GM10266 (cell line): ENCODE data around the gene FAT1.

Experiments
- DNase-seq: peaks from one replicate; pipeline ENCODE4 v3.0.0; 2012; ENCODE audit errors: extremely low spot score
- CTCF ChIP-seq: IDR thresholded peaks from 2 replicates; pipeline ENCODE4 v1.5.1; 2012; ENCODE audit warnings: mild to moderate bottlenecking, low read depth; ENCODE audit not compliant: control insufficient read depth, insufficient read depth; ENCODE audit errors: missing control alignments

FAT1 gene

GRCh38 chr4:186604124-186604807 lies 119.4 kb downstream of the FAT1 start:
- TF ChIP-seq CTCF = no peak
- DNase-seq = no peak

DNA sequence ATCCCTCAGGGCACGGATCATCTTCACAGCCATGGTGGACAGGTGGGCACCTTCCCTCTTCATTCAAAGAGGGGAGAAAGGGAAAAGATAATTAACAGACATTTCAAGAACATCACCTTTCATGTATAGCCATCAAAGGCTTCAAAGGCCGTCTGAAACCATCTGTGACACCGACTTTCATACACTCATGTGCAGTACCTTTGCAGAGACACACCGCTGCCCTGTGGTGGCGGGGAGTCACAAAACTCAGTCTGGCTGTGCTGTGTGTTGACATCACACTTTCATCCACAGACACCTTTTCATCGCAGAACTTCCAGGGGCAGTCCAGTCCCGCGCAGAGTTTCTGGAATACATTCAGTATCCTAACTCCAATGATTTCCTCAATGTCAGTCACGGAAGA lies 120.7 kb downstream of the FAT1 start:
- TF ChIP-seq CTCF = no peak
- DNase-seq = no peak

- no peak for DNase-seq
- no peak for TF ChIP-seq CTCF
These were observed 124.2 kb downstream of the FAT1 start for GRCh38 chr4:186599483-186599882.

GRCh38 chr4:186598686-186599085 lies 125.0 kb downstream of the FAT1 start:
- TF ChIP-seq CTCF = no peak
- DNase-seq = no peak

- no peak for DNase-seq
These were observed 126.7 kb downstream of the FAT1 start for GRCh38 chr4:186596850-186597390.

GRCh38 chr4:186596346-186596745 lies 127.3 kb downstream of the FAT1 start:
- no peak for DNase-seq
- TF ChIP-seq CTCF = no peak

More at GRCh38 chr4:186596850-186597390, 126.7 kb downstream of the FAT1 start:
- TF ChIP-seq CTCF = no peak

- DNase-seq = no peak
- TF ChIP-seq CTCF = no peak
These were observed 130.1 kb downstream of the FAT1 start for GRCh38 chr4:186593587-186593973.
